Esophagus squamous epithelium (tissue), 5 donors: ENCODE results near the gene PLXDC1. TPM values are rescaled to one million over a fixed set of nuclear protein-coding genes. Genes with fewer than 3 reads are reported as not detected.

Experiments used
- DNase-seq: peaks from one replicate; lab custom pipeline; 2025; lab: John Stamatoyannopoulos, UW
- H3K27ac ChIP-seq, 4 donors: fragments of 200-600 bp; sonication (generic); one replicate each; pipeline ENCODE4 v1.5.1; 2016 to 2019; ENCODE audit warnings: mild to moderate bottlenecking in 1 of 4
- H3K27me3 ChIP-seq, 4 donors: fragments of 200-600 bp; sonication (generic); 1 replicate in 3 of 4; 2 replicates in 1 of 4; pipeline versions ENCODE4 v1.5.1 to v1.6.0; 2017 to 2021; ENCODE audit warnings: antibody characterized with exemption in 1 of 4
- H3K36me3 ChIP-seq, 3 donors: fragments of 200-600 bp; sonication (generic); one replicate each; pipeline ENCODE4 v1.5.1; 2016 to 2019
- H3K4me1 ChIP-seq, 3 donors: fragments of 200-600 bp; sonication (generic); one replicate each; pipeline ENCODE4 v1.5.1; 2017 to 2019
- H3K4me3 ChIP-seq, 4 donors: fragments of 200-600 bp; sonication (generic); 1 replicate in 3 of 4; 2 replicates in 1 of 4; pipeline ENCODE4 v1.5.1; 2016 to 2019; ENCODE audit warnings: mild to moderate bottlenecking in 2 of 4, moderate library complexity in 1 of 4
- H3K9me3 ChIP-seq, 3 donors: fragments of 200-600 bp; sonication (generic); one replicate each; pipeline ENCODE4 v1.5.1; 2016 to 2019
- POLR2A ChIP-seq, 4 donors: fragments of 450-650 bp; IDR thresholded peaks; one replicate each; pipeline ENCODE4 v1.6.1; 2017; ENCODE audit warnings: antibody characterized with exemption in 4 of 4, mild to moderate bottlenecking in 4 of 4, moderate library complexity in 3 of 4
- WGBS, 2 donors: methylation state at CpG; one replicate each; pipeline ENCODE4 v1.1.5; 2018; 5-methylcytosine and 5-hydroxymethylcytosine counted together
- intact Hi-C: fragments of 100-400 bp; cut with DNase I; formaldehyde crosslinking; loops from one replicate; pipeline ENCODE4 v1.15.0; 2022
- total RNA-seq, 4 donors: library from RNA; depleted of rRNA; stranded (reverse); fragments of >200 nt; gene quantifications; one replicate each; pipeline ENCODE4 v1.1.0, GENCODE V29; 2016
- TF ChIP-seq, protein P1 (sequence below), 6 experiments: fragments of 450-650 bp in 4 of 6; fragments of 200-600 bp in 2 of 6; sonication (generic) in 2 of 6; IDR thresholded peaks; one replicate each; pipeline ENCODE4 v1.5.1; 2016 to 2019; ENCODE audit warnings: antibody characterized with exemption in 6 of 6, mild to moderate bottlenecking in 4 of 6, moderate library complexity in 4 of 6
- donor health status: DM: yes; HTN: yes; CAD: no.

Gene PLXDC1
- total RNA-seq, 4 donors from 2014 or later = 1.2 to 7.2 (median 4.6) TPM

DNA sequence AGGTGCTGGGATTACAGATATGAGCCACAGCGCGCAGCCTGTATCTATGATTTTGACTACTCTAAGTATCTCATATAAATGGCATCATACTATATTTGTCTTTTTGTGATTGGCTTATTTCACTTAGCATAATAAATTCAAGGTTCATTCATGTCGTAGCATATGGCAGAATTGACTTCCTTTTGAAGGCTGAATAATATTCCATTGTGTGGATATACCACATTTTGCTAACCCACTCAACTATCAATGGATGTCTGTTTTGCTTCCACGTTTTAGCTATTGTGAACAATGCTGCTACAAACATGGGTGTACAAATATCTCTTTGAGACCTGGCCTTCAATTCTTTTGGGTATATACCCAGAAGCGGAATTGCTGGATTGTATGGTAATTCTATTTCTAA is 10.1 kb downstream of the PLXDC1 start:
- Histone ChIP-seq H3K27ac (no peak overlapping the region), H3K9me3 (no peaks in the 10 kb centered on the region), H3K36me3 (no peaks in the 10 kb centered on the region), H3K27me3 (no peaks in the 10 kb centered on the region), H3K4me1 (peaks cover 18 to 44% (median 22%) of the 10 kb centered on the region in 3 donors), H3K4me3 (no peak overlapping the region)
- no peak for TF ChIP-seq POLR2A (IDR thresholded peaks at IDR 0.05)
- TF ChIP-seq, protein P1, sequence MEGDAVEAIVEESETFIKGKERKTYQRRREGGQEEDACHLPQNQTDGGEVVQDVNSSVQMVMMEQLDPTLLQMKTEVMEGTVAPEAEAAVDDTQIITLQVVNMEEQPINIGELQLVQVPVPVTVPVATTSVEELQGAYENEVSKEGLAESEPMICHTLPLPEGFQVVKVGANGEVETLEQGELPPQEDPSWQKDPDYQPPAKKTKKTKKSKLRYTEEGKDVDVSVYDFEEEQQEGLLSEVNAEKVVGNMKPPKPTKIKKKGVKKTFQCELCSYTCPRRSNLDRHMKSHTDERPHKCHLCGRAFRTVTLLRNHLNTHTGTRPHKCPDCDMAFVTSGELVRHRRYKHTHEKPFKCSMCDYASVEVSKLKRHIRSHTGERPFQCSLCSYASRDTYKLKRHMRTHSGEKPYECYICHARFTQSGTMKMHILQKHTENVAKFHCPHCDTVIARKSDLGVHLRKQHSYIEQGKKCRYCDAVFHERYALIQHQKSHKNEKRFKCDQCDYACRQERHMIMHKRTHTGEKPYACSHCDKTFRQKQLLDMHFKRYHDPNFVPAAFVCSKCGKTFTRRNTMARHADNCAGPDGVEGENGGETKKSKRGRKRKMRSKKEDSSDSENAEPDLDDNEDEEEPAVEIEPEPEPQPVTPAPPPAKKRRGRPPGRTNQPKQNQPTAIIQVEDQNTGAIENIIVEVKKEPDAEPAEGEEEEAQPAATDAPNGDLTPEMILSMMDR (IDR thresholded peaks at IDR 0.05) = no peak
- 89 to 92% methylated on average over 5 of the region's 5 CpGs for WGBS, 2 donors
- intact Hi-C loops = no loop called here
- no peak for DNase-seq

GRCh38 chr17:39139561-39139960 is 11.9 kb downstream of the PLXDC1 start:
- Histone ChIP-seq H3K27me3 (no peaks in the 10 kb centered on the region), H3K36me3 (no peaks in the 10 kb centered on the region), H3K4me3 (no peak overlapping the region), H3K9me3 (no peaks in the 10 kb centered on the region), H3K27ac (peak overlapping the region in 2 of 4 donors; percentile 39 to 52), H3K4me1 (peaks cover 12 to 34% (median 18%) of the 10 kb centered on the region in 3 donors)
- intact Hi-C loops = no loop called here
- WGBS, 2 donors = 89 to 100% methylated on average over 1 to 6 of the region's 9 CpGs
- no peak for DNase-seq
- TF ChIP-seq, protein P1 (IDR thresholded peaks at IDR 0.05) = no peak
- no peak for TF ChIP-seq POLR2A (IDR thresholded peaks at IDR 0.05)

DNA sequence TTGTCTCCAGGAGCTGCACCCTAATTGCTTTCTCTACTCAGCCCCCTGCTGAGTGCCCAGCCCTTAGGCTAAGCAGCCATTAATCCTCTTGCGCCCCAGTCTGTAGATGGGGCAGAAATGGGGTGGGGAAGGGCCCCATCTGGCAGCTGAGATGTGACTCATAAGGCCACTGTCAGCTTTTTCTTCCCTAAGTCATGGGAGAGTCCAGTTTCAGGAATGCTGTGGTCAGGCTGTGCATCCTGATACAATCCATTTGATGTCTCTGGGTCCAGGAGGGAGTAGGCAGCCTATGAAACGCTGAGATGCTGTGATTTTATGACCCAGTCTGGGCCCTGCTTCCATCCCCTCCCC is 12.3 kb downstream of the PLXDC1 start:
- Histone ChIP-seq H3K4me3 (no peak overlapping the region), H3K9me3 (no peaks in the 10 kb centered on the region), H3K36me3 (no peaks in the 10 kb centered on the region), H3K4me1 (peaks cover 8 to 30% (median 16%) of the 10 kb centered on the region in 3 donors), H3K27me3 (no peaks in the 10 kb centered on the region), H3K27ac (peak overlapping the region in 1 of 4 donors; percentile 52)
- DNase-seq = no peak
- intact Hi-C loops = no loop called here
- 39 to 60% methylated on average over 2 of the region's 2 CpGs for WGBS, 2 donors
- TF ChIP-seq, protein P1 (IDR thresholded peaks at IDR 0.05) = no peak
- no peak for TF ChIP-seq POLR2A (IDR thresholded peaks at IDR 0.05)

GRCh38 chr17:39138431-39139160 is 12.8 kb downstream of the PLXDC1 start:
- WGBS, 2 donors = 62 to 67% methylated on average over 12 to 13 of the region's 13 CpGs
- H3K27ac ChIP-seq = peak overlapping the region in 1 of 4 donors; percentile 52
- no peak overlapping the region for H3K4me3 ChIP-seq
- intact Hi-C loops = no loop called here
- H3K4me1 ChIP-seq = peaks cover 3 to 25% (median 10%) of the 10 kb centered on the region in 3 donors
- TF ChIP-seq, protein P1 (IDR thresholded peaks at IDR 0.05) = no peak
- TF ChIP-seq POLR2A (IDR thresholded peaks at IDR 0.05) = no peak
- H3K27me3 ChIP-seq = no peaks in the 10 kb centered on the region
- H3K9me3 ChIP-seq = no peaks in the 10 kb centered on the region
- no peak for DNase-seq
- no peaks in the 10 kb centered on the region for H3K36me3 ChIP-seq

GRCh38 chr17:39134878-39135277 is 16.6 kb downstream of the PLXDC1 start:
- no peak overlapping the region for H3K27ac ChIP-seq
- DNase-seq = no peak
- H3K36me3 ChIP-seq = no peaks in the 10 kb centered on the region
- intact Hi-C loops = no loop called here
- peaks cover 3 to 21% (median 9%) of the 10 kb centered on the region in 3 donors for H3K4me1 ChIP-seq
- 67 to 69% methylated on average over 5 to 6 of the region's 6 CpGs for WGBS, 2 donors
- H3K9me3 ChIP-seq = no peaks in the 10 kb centered on the region
- H3K27me3 ChIP-seq = no peaks in the 10 kb centered on the region
- H3K4me3 ChIP-seq = no peak overlapping the region
- TF ChIP-seq, protein P1 (IDR thresholded peaks at IDR 0.05) = no peak
- no peak for TF ChIP-seq POLR2A (IDR thresholded peaks at IDR 0.05)
